Head of caudate nucleus (tissue), 42 donors: ENCODE results near the gene SVEP1.
"Not testable (repeated sequence)": the region's sequence is repeated elsewhere in the genome, so short reads cannot be mapped to it uniquely, and the experiment has no call there.

Experiments
- DNase-seq, 42 donors: peaks; one replicate each; pipeline versions ENCODE4 v3.0.0 to v3.0.0-alpha.2; 2020 to 2021; ENCODE audit warnings: mixed read lengths in 7 of 42
- intact Hi-C: fragments of 100-400 bp; cut with DNase I; formaldehyde crosslinking; loops from one replicate; pipeline ENCODE4 v1.15.0; 2022

SVEP1 gene

GRCh38 chr9:110582156-110582555 lies 2.6 kb upstream of the SVEP1 start:
- no peak for DNase-seq
- intact Hi-C loops, result no loop called here

GRCh38 chr9:110580850-110581249 lies 1.3 kb upstream of the SVEP1 start:
- intact Hi-C loops, result no loop called here

GRCh38 chr9:110579862-110580219 lies 300 bp upstream of the SVEP1 start:
- intact Hi-C loops, result no loop called here
- DNase-seq, result peak in 21 of 42 donors; percentile 7 to 72 (median 26)

More at GRCh38 chr9:110580850-110581249, 1.3 kb upstream of the SVEP1 start:
- DNase-seq, result no peak

GRCh38 chr9:110578575-110579033 lies 937 bp downstream of the SVEP1 start:
- DNase-seq, result no peak
- intact Hi-C loops, result no loop called here

- intact Hi-C loops, result no loop called here
Measured at GRCh38 chr9:110575945-110576344, 3.6 kb downstream of the SVEP1 start.

GRCh38 chr9:110575169-110575568 lies 4.4 kb downstream of the SVEP1 start:
- intact Hi-C loops, result no loop called here

More at GRCh38 chr9:110575945-110576344, 3.6 kb downstream of the SVEP1 start:
- DNase-seq, result no peak

GRCh38 chr9:110573305-110573704 lies 6.2 kb downstream of the SVEP1 start:
- intact Hi-C loops, result no loop called here
- DNase-seq, result no peak

More at GRCh38 chr9:110575169-110575568, 4.4 kb downstream of the SVEP1 start:
- DNase-seq, result no peak

- DNase-seq, result no peak
- intact Hi-C loops, result no loop called here
Measured at GRCh38 chr9:110571801-110572483, 7.6 kb downstream of the SVEP1 start.

GRCh38 chr9:110566156-110566555 lies 13.4 kb downstream of the SVEP1 start:
- intact Hi-C loops, result no loop called here
- DNase-seq, result no peak

- DNase-seq, result no peak
- intact Hi-C loops, result no loop called here
Measured at GRCh38 chr9:110561826-110562225, 17.7 kb downstream of the SVEP1 start.

- intact Hi-C loops, result no loop called here
- DNase-seq, result no peak
Measured at GRCh38 chr9:110559869-110560268, 19.7 kb downstream of the SVEP1 start.

GRCh38 chr9:110555551-110556331 lies 23.8 kb downstream of the SVEP1 start:
- no peak for DNase-seq
- intact Hi-C loops, result no loop called here

- intact Hi-C loops, result no loop called here
- no peak for DNase-seq
Measured at GRCh38 chr9:110546411-110546871, 33.1 kb downstream of the SVEP1 start.

GRCh38 chr9:110545705-110546104 lies 33.8 kb downstream of the SVEP1 start:
- intact Hi-C loops, result no loop called here
- peak in 22 of 42 donors; percentile 5 to 76 (median 28) for DNase-seq

GRCh38 chr9:110543631-110544051 lies 35.9 kb downstream of the SVEP1 start:
- DNase-seq, result peak in 16 of 42 donors; percentile 4 to 73 (median 28)
- intact Hi-C loops, result no loop called here

GRCh38 chr9:110541950-110542349 lies 37.6 kb downstream of the SVEP1 start:
- DNase-seq, result no peak
- intact Hi-C loops, result no loop called here

GRCh38 chr9:110538647-110539041 lies 40.9 kb downstream of the SVEP1 start:
- no peak for DNase-seq
- intact Hi-C loops, result no loop called here

GRCh38 chr9:110537841-110538646 lies 41.5 kb downstream of the SVEP1 start:
- no peak for DNase-seq
- intact Hi-C loops, result no loop called here

- intact Hi-C loops, result no loop called here
- no peak for DNase-seq
Measured at GRCh38 chr9:110536822-110537221, 42.7 kb downstream of the SVEP1 start.

GRCh38 chr9:110534162-110534561 lies 45.4 kb downstream of the SVEP1 start:
- DNase-seq, intact Hi-C loops: not testable (repeated sequence)
